ENCODE results near the gene ADCYAP1. TPM values are rescaled to one million over a fixed set of nuclear protein-coding genes. Genes with fewer than 3 reads are reported as not detected.
"Not testable (repeated sequence)": the region's sequence is repeated elsewhere in the genome, so short reads cannot be mapped to it uniquely, and the experiment has no call there.

Gene ADCYAP1
- total RNA-seq (2022) = not detected in 2 replicates
- Bru-seq, nascent RNA = not detected
- BruChase-seq, experiment 1, labeled RNA remaining after a 6-hour chase = not detected
- BruChase-seq, experiment 2, labeled RNA remaining after a 2-hour chase = not detected
- long read RNA-seq = 0 reads

DNA sequence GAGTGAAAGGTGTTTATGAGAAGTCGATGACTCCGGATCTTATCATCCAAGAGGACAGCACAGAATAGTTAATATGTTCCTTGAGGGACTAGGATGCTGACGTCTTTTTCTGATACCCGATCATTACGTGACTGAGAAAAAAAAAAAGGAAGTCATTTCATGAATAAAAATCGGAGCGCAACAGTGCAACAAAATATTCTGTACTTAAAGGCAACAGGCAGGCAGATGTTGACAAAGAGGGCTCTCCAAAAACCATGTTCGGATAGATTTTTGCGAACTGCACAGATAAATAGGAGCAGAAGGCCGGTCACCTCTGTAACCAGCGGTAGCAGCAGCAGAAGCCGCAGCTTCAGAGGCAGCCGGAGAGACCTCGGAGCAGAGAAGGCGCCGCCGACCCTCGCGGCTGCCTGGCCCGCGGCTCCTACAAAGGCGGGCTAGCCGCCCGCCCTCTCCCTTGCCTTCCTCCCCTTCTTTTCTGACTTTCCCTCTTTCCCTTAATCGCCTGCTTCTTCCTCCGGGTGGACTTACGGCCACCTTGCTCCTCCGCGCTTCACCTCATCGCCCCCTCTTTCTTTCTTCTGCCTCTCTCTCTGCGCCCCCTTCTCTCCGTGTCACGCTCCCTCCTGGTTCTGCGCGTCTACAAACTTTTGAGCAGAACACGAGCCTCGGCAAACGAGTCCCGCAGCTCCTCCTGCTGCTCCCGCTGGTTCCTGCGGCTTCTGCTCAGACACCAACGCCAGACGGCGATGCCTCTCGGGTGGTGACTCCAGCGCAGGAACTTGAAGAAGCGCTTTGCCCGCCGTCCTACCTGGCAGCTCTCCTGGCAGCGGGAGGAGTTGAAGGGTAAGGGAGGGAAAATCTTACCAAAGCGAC is at the start of gene ADCYAP1:
Gene ADCYAP1 (plus strand): TSS at position 654 of the 873 bp plus-strand sequence. CDS start 516 bp downstream, outside the sequence.
- Mint-ChIP-seq H3K27ac (ENCODE audit: low read depth, unreplicated experiment) (no peak within 1 kb of the TSS), H3K4me3 (ENCODE audit: unreplicated experiment) (no peak within 1 kb of the TSS), H3K9me3 (ENCODE audit: unreplicated experiment) (no peaks in the 10 kb centered on the region), H3K36me3 (ENCODE audit: insufficient read depth, unreplicated experiment) (no peaks in the 10 kb centered on the region), H3K27me3 (ENCODE audit: insufficient read depth, unreplicated experiment) (peaks cover 42% of the 10 kb centered on the region), H3K4me1 (ENCODE audit: insufficient read depth, unreplicated experiment) (no peaks in the 10 kb centered on the region)
- ChIA-PET POLR2A (no interaction called here), CTCF (interaction anchor here (0.8 to 1.0 kb wide), 3 partner anchors 40 to 1319 kb away, joined by 3 to 4 read pairs (median 3); no protein-coding TSS in a partner anchor)
- no TSS peak for BruUV-seq (replicated peaks)
- no peak for DNase-seq (ENCODE audit: unreplicated experiment)
- TF ChIP-seq, protein P1, sequence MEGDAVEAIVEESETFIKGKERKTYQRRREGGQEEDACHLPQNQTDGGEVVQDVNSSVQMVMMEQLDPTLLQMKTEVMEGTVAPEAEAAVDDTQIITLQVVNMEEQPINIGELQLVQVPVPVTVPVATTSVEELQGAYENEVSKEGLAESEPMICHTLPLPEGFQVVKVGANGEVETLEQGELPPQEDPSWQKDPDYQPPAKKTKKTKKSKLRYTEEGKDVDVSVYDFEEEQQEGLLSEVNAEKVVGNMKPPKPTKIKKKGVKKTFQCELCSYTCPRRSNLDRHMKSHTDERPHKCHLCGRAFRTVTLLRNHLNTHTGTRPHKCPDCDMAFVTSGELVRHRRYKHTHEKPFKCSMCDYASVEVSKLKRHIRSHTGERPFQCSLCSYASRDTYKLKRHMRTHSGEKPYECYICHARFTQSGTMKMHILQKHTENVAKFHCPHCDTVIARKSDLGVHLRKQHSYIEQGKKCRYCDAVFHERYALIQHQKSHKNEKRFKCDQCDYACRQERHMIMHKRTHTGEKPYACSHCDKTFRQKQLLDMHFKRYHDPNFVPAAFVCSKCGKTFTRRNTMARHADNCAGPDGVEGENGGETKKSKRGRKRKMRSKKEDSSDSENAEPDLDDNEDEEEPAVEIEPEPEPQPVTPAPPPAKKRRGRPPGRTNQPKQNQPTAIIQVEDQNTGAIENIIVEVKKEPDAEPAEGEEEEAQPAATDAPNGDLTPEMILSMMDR (IDR thresholded peaks at IDR 0.05; ENCODE audit: unreplicated experiment) = no peak
- intact Hi-C loops (cut with micrococcal nuclease) = no loop called here

DNA sequence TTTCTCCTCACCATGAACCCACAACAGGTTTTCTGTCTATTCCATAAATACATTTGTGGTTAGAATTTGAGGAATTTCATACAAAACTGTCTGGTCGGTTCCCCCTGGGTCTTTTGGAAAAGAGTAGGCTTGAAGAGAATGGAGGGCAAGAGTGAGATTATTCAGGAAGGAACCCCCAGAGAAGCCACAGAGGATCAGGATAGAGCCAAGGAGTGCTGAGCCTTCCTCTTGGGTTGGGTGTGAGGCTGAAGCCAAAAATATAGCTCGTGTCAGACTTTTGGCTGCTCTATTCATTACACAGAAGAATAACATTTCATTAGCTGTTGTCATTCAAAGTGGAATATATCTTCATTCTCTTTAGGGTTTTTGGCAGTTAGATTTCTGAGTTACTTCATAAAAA is 46.7 kb upstream of the ADCYAP1 start:
- Mint-ChIP-seq H3K9me3 (ENCODE audit: unreplicated experiment) (no peaks in the 10 kb centered on the region), H3K4me3 (ENCODE audit: unreplicated experiment) (no peak overlapping the region), H3K27me3 (ENCODE audit: insufficient read depth, unreplicated experiment) (no peaks in the 10 kb centered on the region), H3K36me3 (ENCODE audit: insufficient read depth, unreplicated experiment) (no peaks in the 10 kb centered on the region), H3K4me1 (ENCODE audit: insufficient read depth, unreplicated experiment) (no peaks in the 10 kb centered on the region), H3K27ac (ENCODE audit: low read depth, unreplicated experiment) (no peak overlapping the region)
- BruUV-seq (replicated peaks) = no TSS peak
- DNase-seq (ENCODE audit: unreplicated experiment) = no peak
- POLR2A ChIA-PET = no interaction called here
- CTCF ChIA-PET = interaction anchor here (1.2 to 1.5 kb wide), 2 partner anchors 18 to 1689 kb away, joined by 5 to 9 read pairs; no protein-coding TSS in a partner anchor
- TF ChIP-seq, protein P1 (IDR thresholded peaks at IDR 0.05; ENCODE audit: unreplicated experiment) = no peak
- intact Hi-C loops (cut with micrococcal nuclease) = no loop called here

DNA sequence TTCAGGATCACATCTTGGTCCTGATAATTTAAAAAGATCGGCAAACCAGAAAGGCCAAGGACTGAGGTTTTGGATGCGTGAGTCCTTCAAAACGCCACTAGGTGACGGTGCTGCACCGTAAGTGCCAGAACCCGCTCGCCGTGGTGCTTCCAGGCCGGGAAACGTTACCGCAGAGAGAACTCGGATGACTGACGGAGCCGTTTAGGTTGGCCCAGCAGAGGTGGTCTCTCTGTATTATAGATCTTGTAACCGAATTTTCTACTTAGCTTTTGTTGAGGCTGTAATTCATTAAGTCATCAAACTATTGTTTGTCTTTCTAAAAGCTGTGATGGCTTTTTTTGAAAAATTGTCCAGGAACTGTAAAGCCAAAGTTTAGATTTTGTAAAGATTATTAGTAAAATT is 39.8 kb upstream of the ADCYAP1 start:
- no peak overlapping the region for H3K4me3 Mint-ChIP-seq (ENCODE audit: unreplicated experiment)
- TF ChIP-seq, protein P1 (IDR thresholded peaks at IDR 0.05; ENCODE audit: unreplicated experiment) = peak; percentile 99
- no peaks in the 10 kb centered on the region for H3K4me1 Mint-ChIP-seq (ENCODE audit: insufficient read depth, unreplicated experiment)
- peak; percentile 78 for DNase-seq (ENCODE audit: unreplicated experiment)
- no peaks in the 10 kb centered on the region for H3K9me3 Mint-ChIP-seq (ENCODE audit: unreplicated experiment)
- H3K36me3 Mint-ChIP-seq (ENCODE audit: insufficient read depth, unreplicated experiment) = no peaks in the 10 kb centered on the region
- BruUV-seq (replicated peaks) = no TSS peak
- no peaks in the 10 kb centered on the region for H3K27me3 Mint-ChIP-seq (ENCODE audit: insufficient read depth, unreplicated experiment)
- no peak overlapping the region for H3K27ac Mint-ChIP-seq (ENCODE audit: low read depth, unreplicated experiment)
- CTCF ChIA-PET = interaction anchor here (0.6 to 3.3 kb wide), 33 partner anchors 9 to 1684 kb away, joined by 3 to 23 read pairs (median 4); no protein-coding TSS in a partner anchor
- POLR2A ChIA-PET = no interaction called here
- intact Hi-C loops (cut with micrococcal nuclease) = loop anchor here (1.0 to 5.0 kb wide), 7 partner anchors 96 to 1684 kb away; no protein-coding TSS in a partner anchor

DNA sequence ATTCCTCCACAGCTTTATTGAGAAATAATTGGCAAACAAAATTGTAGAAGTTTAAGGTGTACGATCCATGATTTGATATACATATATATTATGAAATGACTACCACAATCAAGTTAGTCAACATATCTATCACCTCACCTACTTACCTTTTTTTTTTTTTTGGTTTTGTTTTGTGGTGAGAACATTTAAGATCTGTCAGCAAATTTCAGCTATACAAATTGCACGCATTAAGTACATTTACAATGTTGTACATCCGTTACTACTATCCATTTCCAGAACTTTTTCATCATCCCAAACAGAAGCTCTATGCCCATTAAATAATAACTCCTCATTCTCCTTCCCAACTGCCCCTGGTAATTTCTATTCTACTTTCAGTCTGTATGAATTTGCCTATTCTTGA is 37.4 kb upstream of the ADCYAP1 start:
- POLR2A ChIA-PET = interaction anchor here (0.7 kb wide), 1 partner anchor 13 kb away, joined by 6 read pairs; no protein-coding TSS in a partner anchor
- no peak overlapping the region for H3K4me3 Mint-ChIP-seq (ENCODE audit: unreplicated experiment)
- no peak overlapping the region for H3K27ac Mint-ChIP-seq (ENCODE audit: low read depth, unreplicated experiment)
- no peaks in the 10 kb centered on the region for H3K4me1 Mint-ChIP-seq (ENCODE audit: insufficient read depth, unreplicated experiment)
- intact Hi-C loops (cut with micrococcal nuclease) = loop anchor here (5.0 kb wide), 2 partner anchors 630 to 1215 kb away; no protein-coding TSS in a partner anchor
- no peaks in the 10 kb centered on the region for H3K36me3 Mint-ChIP-seq (ENCODE audit: insufficient read depth, unreplicated experiment)
- no peak for DNase-seq (ENCODE audit: unreplicated experiment)
- H3K27me3 Mint-ChIP-seq (ENCODE audit: insufficient read depth, unreplicated experiment) = no peaks in the 10 kb centered on the region
- H3K9me3 Mint-ChIP-seq (ENCODE audit: unreplicated experiment) = no peaks in the 10 kb centered on the region
- CTCF ChIA-PET = interaction anchor here (0.6 to 1.4 kb wide), 6 partner anchors 10 to 1680 kb away, joined by 3 to 7 read pairs (median 3); no protein-coding TSS in a partner anchor
- TF ChIP-seq, protein P1 (IDR thresholded peaks at IDR 0.05; ENCODE audit: unreplicated experiment) = no peak
- no TSS peak for BruUV-seq (replicated peaks)

DNA sequence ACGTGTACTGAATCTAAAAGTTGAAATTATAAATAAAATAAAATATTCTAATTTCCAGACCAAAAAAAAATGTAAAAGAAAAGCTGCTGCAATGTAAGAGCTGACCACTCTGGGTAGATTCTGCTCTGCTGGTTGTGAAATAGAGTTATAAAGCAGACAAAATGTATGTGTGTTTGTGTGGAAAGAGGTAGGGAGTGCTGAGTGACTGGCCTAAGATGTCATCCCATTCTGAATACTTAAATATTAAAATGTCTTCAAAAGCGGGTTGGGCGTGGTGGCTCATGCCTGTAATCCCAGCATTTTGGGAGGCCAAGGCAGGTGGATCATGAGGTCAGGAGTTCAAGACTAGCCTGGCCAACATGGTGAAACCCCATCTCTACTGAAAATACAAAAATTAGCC is 31.2 kb upstream of the ADCYAP1 start:
- POLR2A ChIA-PET; DNase-seq (ENCODE audit: unreplicated experiment); H3K36me3 Mint-ChIP-seq (ENCODE audit: insufficient read depth, unreplicated experiment); BruUV-seq (replicated peaks); intact Hi-C loops (cut with micrococcal nuclease); H3K9me3 Mint-ChIP-seq (ENCODE audit: unreplicated experiment); H3K27ac Mint-ChIP-seq (ENCODE audit: low read depth, unreplicated experiment); H3K4me1 Mint-ChIP-seq (ENCODE audit: insufficient read depth, unreplicated experiment); H3K4me3 Mint-ChIP-seq (ENCODE audit: unreplicated experiment): not testable (repeated sequence)
- CTCF ChIA-PET = interaction anchor here (1.6 to 1.7 kb wide), 2 partner anchors 9 to 88 kb away, joined by 3 to 6 read pairs; no protein-coding TSS in a partner anchor
- H3K27me3 Mint-ChIP-seq (ENCODE audit: insufficient read depth, unreplicated experiment) = peaks cover 24% of the 10 kb centered on the region

All from MCF 10A (cell line).